HCT116 (cell line): ENCODE results near the gene GARIN1A. TPM values are rescaled to one million over a fixed set of nuclear protein-coding genes. Genes with fewer than 3 reads are reported as not detected.
A peak's percentile ranks its signal among the peaks of the same experiment; 100 is the strongest.

ENCODE experiments used
- ATAC-seq: fragments of 200-7000 bp; cut with Tn5 transposase; 2 replicates; pipeline ENCODE4 v1.9.1; 2020; ENCODE audit warnings: mild to moderate bottlenecking, moderate library complexity
- BruUV-seq: library from RNA; stranded (reverse); fragments of 400-500 nt; replicated peaks from 2 replicates; lab custom pipeline; 2021; lab: Mats Ljungman, UMichigan
- CTCF ChIA-PET: fragments of 300-600 bp; sonication (Branson Sonifier 250); formaldehyde crosslinking; loops from one replicate; lab custom pipeline; 2021; ENCODE audit warnings: antibody characterized with exemption; lab: Charles Lee
- POLR2A ChIA-PET: fragments of 300-600, 350-600 bp; sonication (Branson Sonifier 250); formaldehyde crosslinking; loops from one replicate; lab custom pipeline; 2021; ENCODE audit warnings: antibody characterized with exemption; lab: Charles Lee
- RAD21 ChIA-PET, 2 experiments: fragments of 300-600 bp; sonication (Branson Sonifier 250); formaldehyde crosslinking; loops; one replicate each; lab custom pipeline; 2023; ENCODE audit warnings: low total read pairs in 2 of 2; ENCODE audit not compliant: uncharacterized antibody in 2 of 2, unreplicated experiment in 2 of 2, low non-redundant PET in 1 of 2; lab: Charles Lee
- DNase-seq: peaks from one replicate; pipeline ENCODE4 v3.0.0-alpha.2; 2010; ENCODE audit warnings: low read depth, low spot score
- H2AFZ ChIP-seq: fragments of 200-600 bp; shearing (Covaris generic), sonication (generic); 2 replicates; pipeline ENCODE4 v1.6.1; 2017; ENCODE audit warnings: low read depth, mixed run types, mixed read lengths, antibody characterized with exemption, low read length; ENCODE audit not compliant: poor library complexity, severe bottlenecking
- H3K27ac ChIP-seq: 2 replicates; pipeline ENCODE4 v1.5.1; 2012; ENCODE audit warnings: low read depth, low read length
- H3K27me3 ChIP-seq: fragments of 200-600 bp; sonication (generic); 2 replicates; pipeline ENCODE4 v1.6.1; 2016; ENCODE audit warnings: mixed run types, low read length, mixed read lengths; ENCODE audit not compliant: insufficient read depth
- H3K36me3 ChIP-seq, 2 experiments: fragments of 200-500 bp in 1 of 2; fragments of 200-600 bp in 1 of 2; sonication (Bioruptor generic) in 1 of 2; sonication (generic) in 1 of 2; 2 replicates each; pipeline versions ENCODE4 v1.5.1 to v1.6.1; 2014 to 2016; ENCODE audit warnings: low read length in 2 of 2, inconsistent platforms in 1 of 2, mixed read lengths in 1 of 2, mixed run types in 1 of 2; ENCODE audit not compliant: insufficient read depth in 2 of 2, control insufficient read depth in 1 of 2
- H3K4me1 ChIP-seq, 2 experiments: fragments of 200-600 bp in 1 of 2; sonication (generic) in 1 of 2; 2 replicates each; pipeline versions ENCODE4 v1.5.1 to v1.6.1; 2012 to 2017; ENCODE audit warnings: low read length in 2 of 2, inconsistent platforms in 1 of 2, mild to moderate bottlenecking in 1 of 2, mixed read lengths in 1 of 2, mixed run types in 1 of 2, moderate library complexity in 1 of 2; ENCODE audit not compliant: insufficient read depth in 2 of 2, control insufficient read depth in 1 of 2
- H3K4me2 ChIP-seq: fragments of 200-600 bp; sonication (generic); 2 replicates; pipeline ENCODE4 v1.6.1; 2017; ENCODE audit warnings: mixed run types, low read length, mixed read lengths
- H3K4me3 ChIP-seq, 2 experiments: fragments of 200-600 bp in 1 of 2; sonication (generic) in 1 of 2; replicated peaks in 1 of 2; 2 replicates each; pipeline ENCODE4 v1.5.1; 2011 to 2016; ENCODE audit warnings: low read length in 2 of 2, control low read depth in 1 of 2, low read depth in 1 of 2, mild to moderate bottlenecking in 1 of 2, mixed read lengths in 1 of 2, mixed run types in 1 of 2
- H3K79me2 ChIP-seq: fragments of 200-600 bp; sonication (generic); 2 replicates; pipeline ENCODE4 v1.6.1; 2017; ENCODE audit warnings: mild to moderate bottlenecking, mixed run types, low read length, moderate library complexity, mixed read lengths; ENCODE audit not compliant: insufficient read depth
- H3K9ac ChIP-seq: fragments of 200-600 bp; sonication (generic); 2 replicates; pipeline ENCODE4 v1.6.1; 2016; ENCODE audit warnings: low read length, mixed read lengths
- H3K9me2 ChIP-seq: fragments of 200-600 bp; sonication (generic), shearing (Covaris generic); 2 replicates; pipeline ENCODE4 v1.6.1; 2017; ENCODE audit warnings: mixed run types, mild to moderate bottlenecking, moderate library complexity; ENCODE audit not compliant: insufficient read depth
- H3K9me3 ChIP-seq, 2 experiments: fragments of 200-500 bp in 1 of 2; fragments of 200-600 bp in 1 of 2; sonication (Bioruptor generic) in 1 of 2; sonication (generic) in 1 of 2; 2 replicates each; pipeline ENCODE4 v1.6.1; 2014 to 2017; ENCODE audit warnings: low read length in 2 of 2, mixed read lengths in 2 of 2, inconsistent platforms in 1 of 2, low read depth in 1 of 2, mild to moderate bottlenecking in 1 of 2, mixed run types in 1 of 2, moderate library complexity in 1 of 2; ENCODE audit not compliant: control insufficient read depth in 1 of 2, insufficient read depth in 1 of 2
- H4K20me1 ChIP-seq: fragments of 200-600 bp; sonication (generic), shearing (Covaris generic); 2 replicates; pipeline ENCODE4 v1.6.1; 2017; ENCODE audit warnings: mixed run types, mild to moderate bottlenecking, moderate library complexity; ENCODE audit not compliant: insufficient read depth
- CBX3 ChIP-seq: IDR thresholded peaks from 2 replicates; pipeline ENCODE4 v1.6.1; 2012; ENCODE audit warnings: low read depth
- CEBPB ChIP-seq: IDR thresholded peaks from 2 replicates; pipeline ENCODE4 v1.6.1; 2012; ENCODE audit warnings: low read depth
- CTCF ChIP-seq, 3 experiments: fragments of 200-600 bp in 1 of 3; sonication (generic) in 1 of 3; IDR thresholded peaks in 2 of 3; conservative IDR thresholded peaks in 1 of 3; 2 replicates each; pipeline ENCODE4 v1.5.1; 2012 to 2017; ENCODE audit warnings: low read depth in 2 of 3, low read length in 2 of 3, antibody characterized with exemption in 1 of 3, borderline replicate concordance in 1 of 3, control low read depth in 1 of 3, mild to moderate bottlenecking in 1 of 3, mixed read lengths in 1 of 3, mixed run types in 1 of 3, moderate library complexity in 1 of 3; ENCODE audit not compliant: insufficient read depth in 1 of 3
- EZH2 ChIP-seq: fragments of 200-600 bp; sonication (generic); IDR thresholded peaks from 2 replicates; pipeline ENCODE4 v1.6.1; 2017; ENCODE audit warnings: antibody characterized with exemption, mixed run types
- EZH2phosphoT487 ChIP-seq: fragments of 200-600 bp; IDR thresholded peaks from 2 replicates; pipeline ENCODE4 v1.6.1; 2018; ENCODE audit warnings: antibody characterized with exemption, borderline replicate concordance
- FOSL1 ChIP-seq: IDR thresholded peaks from 2 replicates; pipeline ENCODE4 v1.6.1; 2012; ENCODE audit warnings: low read depth
- JUND ChIP-seq: IDR thresholded peaks from 2 replicates; pipeline ENCODE4 v1.6.1; 2012
- POLR2A ChIP-seq: IDR thresholded peaks from 2 replicates; pipeline ENCODE4 v1.7.0; 2011; ENCODE audit warnings: borderline replicate concordance; ENCODE audit not compliant: insufficient read depth, insufficient read length; ENCODE audit errors: extremely low read depth
- POLR2AphosphoS5 ChIP-seq: IDR thresholded peaks from 2 replicates; pipeline ENCODE4 v1.6.1; 2011; ENCODE audit warnings: mild to moderate bottlenecking, low read depth, low read length, moderate library complexity
- RAD21 ChIP-seq: IDR thresholded peaks from 2 replicates; pipeline ENCODE4 v1.6.1; 2012; ENCODE audit warnings: low read depth, mild to moderate bottlenecking
- REST ChIP-seq: IDR thresholded peaks from 2 replicates; pipeline ENCODE4 v1.6.1; 2012; ENCODE audit warnings: low read depth
- SP1 ChIP-seq: IDR thresholded peaks from 2 replicates; pipeline ENCODE4 v1.6.1; 2012; ENCODE audit warnings: low read depth
- ZFX ChIP-seq: fragments of 450-650 bp; IDR thresholded peaks from 2 replicates; pipeline ENCODE4 v1.6.1; 2017
- intact Hi-C: fragments of 100-400 bp; cut with micrococcal nuclease; formaldehyde crosslinking; loops from 2 replicates; pipeline ENCODE4 v1.10.0; 2022
- total RNA-seq: library from RNA; stranded (reverse); gene quantifications from one replicate; pipeline ENCODE4 v1.2.1, GENCODE V29; 2021; ENCODE audit not compliant: unreplicated experiment

GARIN1A gene
- total RNA-seq, 1 experiment from 2014 or later, result 0.49 TPM

- H2AFZ ChIP-seq, result peak overlapping the region; percentile 35
- DNase-seq (peak; percentile 12), ATAC-seq (peak; percentile 90)
- intact Hi-C loops, result no loop called here
- H3K4me1 ChIP-seq, result peaks cover 0 to 2% of the 10 kb centered on the region in 2 experiments; a peak in 1 of 4 replicates
- peak; percentile 26; the same call in 1 of the 2 replicates for TF ChIP-seq RAD21
- TF ChIP-seq POLR2A, result no peak
- no peak for TF ChIP-seq EZH2phosphoT487
- TF ChIP-seq CTCF (IDR thresholded peaks at IDR 0.05 in 2 of 3, conservative IDR thresholded peaks at IDR 0.05 in 1 of 3; ENCODE audit: borderline replicate concordance in 1 of 3, insufficient read depth in 1 of 3, low read depth in 2 of 3, low read length in 2 of 3), result peak; percentile 27 to 67 (median 66); a peak in 5 of 6 replicates
- H3K9me3 ChIP-seq, result no peaks in the 10 kb centered on the region
- H3K9me2 ChIP-seq, result no peaks in the 10 kb centered on the region
- H3K9ac ChIP-seq, result no peak overlapping the region
- H3K27me3 ChIP-seq, result no peaks in the 10 kb centered on the region; the same call in 1 of the 2 replicates
- ChIA-PET RAD21 (no interaction called here), CTCF (no interaction called here), POLR2A (no interaction called here)
- no peak overlapping the region for H3K4me3 ChIP-seq
- no TSS peak for BruUV-seq
- peak overlapping the region; percentile 47 for H3K4me2 ChIP-seq
- H4K20me1 ChIP-seq, result no peaks in the 10 kb centered on the region
- no peak overlapping the region for H3K27ac ChIP-seq
- no peaks in the 10 kb centered on the region for H3K79me2 ChIP-seq
- no peaks in the 10 kb centered on the region for H3K36me3 ChIP-seq
Measured at GRCh38 chr7:128672927-128673517, 930 bp downstream of the GARIN1A start.

- Histone ChIP-seq H3K4me1 (peaks cover 0 to 2% of the 10 kb centered on the region in 2 experiments; a peak in 1 of 4 replicates), H3K79me2 (no peaks in the 10 kb centered on the region), H3K27ac (no peak overlapping the region), H4K20me1 (no peaks in the 10 kb centered on the region), H3K9me2 (no peaks in the 10 kb centered on the region), H3K36me3 (no peaks in the 10 kb centered on the region), H3K9ac (no peak overlapping the region), H3K4me3 (no peak overlapping the region), H3K4me2 (no peak overlapping the region), H3K9me3 (no peaks in the 10 kb centered on the region), H2AFZ (no peak overlapping the region), H3K27me3 (no peaks in the 10 kb centered on the region; the same call in 1 of the 2 replicates)
- ChIA-PET RAD21 (no interaction called here), POLR2A (no interaction called here), CTCF (no interaction called here)
- BruUV-seq, result no TSS peak
- TF ChIP-seq ZFX, result no peak
- no peak for TF ChIP-seq REST
- TF ChIP-seq CBX3, result no peak
- TF ChIP-seq POLR2A, result no peak
- TF ChIP-seq CEBPB, result no peak
- TF ChIP-seq POLR2AphosphoS5, result no peak
- no peak for TF ChIP-seq JUND
- TF ChIP-seq EZH2, result no peak
- TF ChIP-seq SP1, result no peak
- no peak for TF ChIP-seq FOSL1
- no peak for DNase-seq
- no peak for ATAC-seq
- intact Hi-C loops, result no loop called here
Measured at GRCh38 chr7:128673571-128673970, 1.5 kb downstream of the GARIN1A start.
